Activated naive CD8-positive, alpha-beta T cell treated with anti-CD3 and anti-CD28 coated beads, Interleukin-2, amount 50 U/mL, for 24 hours (primary cell): ENCODE measurements around the gene RNF183.
"Not testable (repeated sequence)": the region's sequence is repeated elsewhere in the genome, so short reads cannot be mapped to it uniquely, and the experiment has no call there.

Experiments used
- ATAC-seq: fragments of 150-1000 bp; cut with Tn5 transposase; one replicate; pipeline ENCODE4 v1.10.0; 2021
- DNase-seq: peaks from one replicate; pipeline ENCODE4 v3.0.0; 2021
- H3K27ac Mint-ChIP-seq: one replicate; pipeline ENCODE4 v1.8.0; 2021; ENCODE audit warnings: mild to moderate bottlenecking, mixed read lengths
- H3K27me3 Mint-ChIP-seq: one replicate; pipeline ENCODE4 v1.8.0; 2021; ENCODE audit warnings: mixed read lengths
- H3K36me3 Mint-ChIP-seq: one replicate; pipeline ENCODE4 v1.8.0; 2021; ENCODE audit warnings: low read depth, mixed read lengths
- H3K4me1 Mint-ChIP-seq: one replicate; pipeline ENCODE4 v1.8.0; 2021; ENCODE audit warnings: mixed read lengths
- H3K4me3 Mint-ChIP-seq: one replicate; pipeline ENCODE4 v1.8.0; 2021; ENCODE audit warnings: mild to moderate bottlenecking, moderate library complexity, mixed read lengths
- H3K9me3 Mint-ChIP-seq: one replicate; pipeline ENCODE4 v1.8.0; 2021; ENCODE audit warnings: mixed read lengths

The RNF183 gene

GRCh38 chr9:113306566-113306965 is 3.4 kb upstream of the RNF183 start:
- no peaks in the 10 kb centered on the region for H3K27me3 Mint-ChIP-seq
- ATAC-seq (no peak), DNase-seq (no peak)
- H3K27ac Mint-ChIP-seq: no peak overlapping the region
- H3K4me1 Mint-ChIP-seq: no peaks in the 10 kb centered on the region
- no peak overlapping the region for H3K4me3 Mint-ChIP-seq
- no peaks in the 10 kb centered on the region for H3K9me3 Mint-ChIP-seq
- no peaks in the 10 kb centered on the region for H3K36me3 Mint-ChIP-seq

GRCh38 chr9:113301548-113301947 is 1.6 kb downstream of the RNF183 start:
- Mint-ChIP-seq H3K4me3 (no peak overlapping the region), H3K36me3 (no peaks in the 10 kb centered on the region), H3K27ac (no peak overlapping the region), H3K4me1 (no peaks in the 10 kb centered on the region), H3K9me3 (no peaks in the 10 kb centered on the region), H3K27me3 (no peaks in the 10 kb centered on the region)
- ATAC-seq (no peak), DNase-seq (no peak)

GRCh38 chr9:113299800-113300292 is 3.3 kb downstream of the RNF183 start:
- Mint-ChIP-seq H3K27ac (no peak overlapping the region), H3K4me1 (no peaks in the 10 kb centered on the region), H3K36me3 (no peaks in the 10 kb centered on the region), H3K4me3 (no peak overlapping the region), H3K27me3 (no peaks in the 10 kb centered on the region), H3K9me3 (no peaks in the 10 kb centered on the region)
- DNase-seq (no peak), ATAC-seq (no peak)

GRCh38 chr9:113298924-113299770 is 4.0 kb downstream of the RNF183 start:
- ATAC-seq: no peak
- no peaks in the 10 kb centered on the region for H3K27me3 Mint-ChIP-seq

GRCh38 chr9:113298311-113298710 is 4.9 kb downstream of the RNF183 start:
- Mint-ChIP-seq H3K4me1 (no peaks in the 10 kb centered on the region), H3K27me3 (no peaks in the 10 kb centered on the region), H3K9me3 (no peaks in the 10 kb centered on the region), H3K27ac (no peak overlapping the region), H3K4me3 (no peak overlapping the region), H3K36me3 (peaks cover 3% of the 10 kb centered on the region)
- no peak for DNase-seq
- no peak for ATAC-seq

More at GRCh38 chr9:113298924-113299770, 4.0 kb downstream of the RNF183 start:
- no peaks in the 10 kb centered on the region for H3K9me3 Mint-ChIP-seq
- no peaks in the 10 kb centered on the region for H3K4me1 Mint-ChIP-seq
- no peak for DNase-seq
- H3K36me3 Mint-ChIP-seq: no peaks in the 10 kb centered on the region
- no peak overlapping the region for H3K4me3 Mint-ChIP-seq
- H3K27ac Mint-ChIP-seq: no peak overlapping the region

- H3K27ac Mint-ChIP-seq: no peak overlapping the region
- H3K9me3 Mint-ChIP-seq: no peaks in the 10 kb centered on the region
- no peak for DNase-seq
- peaks cover 9% of the 10 kb centered on the region for H3K36me3 Mint-ChIP-seq
- H3K27me3 Mint-ChIP-seq: no peaks in the 10 kb centered on the region
- no peak for ATAC-seq
- no peak overlapping the region for H3K4me3 Mint-ChIP-seq
- no peaks in the 10 kb centered on the region for H3K4me1 Mint-ChIP-seq
Measured at GRCh38 chr9:113296796-113297558, 6.2 kb downstream of the RNF183 start.

- H3K4me3 Mint-ChIP-seq, H3K27me3 Mint-ChIP-seq, H3K4me1 Mint-ChIP-seq, H3K27ac Mint-ChIP-seq, H3K9me3 Mint-ChIP-seq, DNase-seq, ATAC-seq: not testable (repeated sequence)
- peaks cover 17% of the 10 kb centered on the region for H3K36me3 Mint-ChIP-seq
Measured at GRCh38 chr9:113296247-113296646, 6.9 kb downstream of the RNF183 start.

- Mint-ChIP-seq H3K9me3 (no peaks in the 10 kb centered on the region), H3K27me3 (no peaks in the 10 kb centered on the region), H3K4me1 (no peaks in the 10 kb centered on the region), H3K4me3 (no peak overlapping the region), H3K36me3 (peaks cover 40% of the 10 kb centered on the region), H3K27ac (no peak overlapping the region)
- ATAC-seq (no peak), DNase-seq (no peak)
Measured at GRCh38 chr9:113293285-113293878, 9.8 kb downstream of the RNF183 start.

GRCh38 chr9:113290052-113290607 is 13.0 kb downstream of the RNF183 start:
- Mint-ChIP-seq H3K9me3 (no peaks in the 10 kb centered on the region), H3K4me3 (no peak overlapping the region), H3K27ac (no peak overlapping the region), H3K27me3 (no peaks in the 10 kb centered on the region), H3K36me3 (peaks cover 60% of the 10 kb centered on the region), H3K4me1 (no peaks in the 10 kb centered on the region)
- ATAC-seq: no peak
- DNase-seq: no peak

GRCh38 chr9:113289091-113289490 is 14.1 kb downstream of the RNF183 start:
- H3K4me1 Mint-ChIP-seq: no peaks in the 10 kb centered on the region
- H3K4me3 Mint-ChIP-seq: no peak overlapping the region
- peaks cover 69% of the 10 kb centered on the region for H3K36me3 Mint-ChIP-seq
- H3K27me3 Mint-ChIP-seq: no peaks in the 10 kb centered on the region
- no peak for ATAC-seq
- no peak overlapping the region for H3K27ac Mint-ChIP-seq
- DNase-seq: no peak
- no peaks in the 10 kb centered on the region for H3K9me3 Mint-ChIP-seq

GRCh38 chr9:113281356-113281755 is 21.8 kb downstream of the RNF183 start:
- Mint-ChIP-seq H3K9me3 (no peaks in the 10 kb centered on the region), H3K27ac (no peak overlapping the region)

GRCh38 chr9:113278840-113279239 is 24.3 kb downstream of the RNF183 start:
- ATAC-seq: no peak
- Mint-ChIP-seq H3K4me3 (peak overlapping the region; percentile 46), H3K36me3 (peaks cover 59% of the 10 kb centered on the region), H3K27ac (peak overlapping the region; percentile 43), H3K27me3 (no peaks in the 10 kb centered on the region), H3K9me3 (no peaks in the 10 kb centered on the region), H3K4me1 (peaks cover 33% of the 10 kb centered on the region)
- DNase-seq: no peak

More at GRCh38 chr9:113281356-113281755, 21.8 kb downstream of the RNF183 start:
- no peaks in the 10 kb centered on the region for H3K27me3 Mint-ChIP-seq
- H3K4me3 Mint-ChIP-seq: no peak overlapping the region
- ATAC-seq (no peak), DNase-seq (no peak)
- H3K4me1 Mint-ChIP-seq: peaks cover 27% of the 10 kb centered on the region
- H3K36me3 Mint-ChIP-seq: peaks cover 73% of the 10 kb centered on the region

- no peak within 1 kb of the TSS for H3K27ac Mint-ChIP-seq
- peak; percentile 96 for ATAC-seq
- H3K4me3 Mint-ChIP-seq: no peak within 1 kb of the TSS
- H3K9me3 Mint-ChIP-seq: no peaks in the 10 kb centered on the region
- peaks cover 33% of the 10 kb centered on the region for H3K4me1 Mint-ChIP-seq
- no peaks in the 10 kb centered on the region for H3K27me3 Mint-ChIP-seq
- H3K36me3 Mint-ChIP-seq: peaks cover 40% of the 10 kb centered on the region
- peak; percentile 97 for DNase-seq
Measured at GRCh38 chr9:113275157-113276131, 27.7 kb downstream of the RNF183 start, which contains the start of the genes CDC26 and PRPF4. Gene CDC26 (minus strand): TSS chr9:113275572. CDS start chr9:113272507, 3,065 bp downstream. Gene PRPF4 (plus strand): TSS chr9:113275658. CDS start chr9:113275744, 86 bp downstream.
